ES-I3 (cell line): ENCODE data around the gene PTCSC3.

Source experiments
- H3K36me3 ChIP-seq: 2 replicates; pipeline ENCODE4 v1.6.1; 2013; ENCODE audit warnings: mild to moderate bottlenecking, low read length, control low read depth, moderate library complexity; ENCODE audit not compliant: insufficient read depth
- H3K4me1 ChIP-seq: 2 replicates; pipeline ENCODE4 v1.6.1; 2013; ENCODE audit warnings: mild to moderate bottlenecking, control low read depth, low read length; ENCODE audit not compliant: insufficient read depth
- H3K9ac ChIP-seq: 2 replicates; pipeline ENCODE4 v1.6.1; 2013; ENCODE audit warnings: low read depth, mild to moderate bottlenecking, low read length, moderate library complexity
- H3K9me3 ChIP-seq: 2 replicates; pipeline ENCODE4 v1.6.1; 2013; ENCODE audit warnings: mild to moderate bottlenecking, low read length, moderate library complexity; ENCODE audit not compliant: control insufficient read depth, insufficient read depth

The PTCSC3 gene

GRCh38 chr14:36204461-36205073, 28.0 kb upstream of the PTCSC3 start:
- no peaks in the 10 kb centered on the region for H3K36me3 ChIP-seq
- H3K9me3 ChIP-seq = no peaks in the 10 kb centered on the region
- H3K9ac ChIP-seq = no peak overlapping the region
- no peaks in the 10 kb centered on the region for H3K4me1 ChIP-seq

DNA sequence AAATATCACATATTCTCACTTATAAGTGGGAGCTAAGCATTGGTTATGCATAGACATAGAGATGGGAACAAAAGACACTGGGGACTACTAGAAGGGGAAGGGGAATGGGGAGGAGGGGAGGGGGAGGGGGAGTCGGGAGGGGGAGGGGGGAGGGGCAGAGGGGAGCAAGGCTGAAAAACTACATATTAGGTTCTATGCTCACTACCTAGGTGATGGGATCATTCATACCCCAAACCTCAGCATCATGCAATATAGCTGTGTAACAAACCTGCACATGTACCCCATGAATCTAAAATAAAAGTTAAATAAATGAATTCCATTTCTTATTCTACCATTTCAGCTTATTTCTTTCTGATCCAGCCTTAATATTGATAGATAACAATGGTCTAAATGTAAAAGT, 21.9 kb upstream of the PTCSC3 start:
- Histone ChIP-seq H3K9ac (no peak overlapping the region), H3K36me3 (no peaks in the 10 kb centered on the region), H3K9me3 (no peaks in the 10 kb centered on the region), H3K4me1 (no peaks in the 10 kb centered on the region)

GRCh38 chr14:36194663-36195062, 18.1 kb upstream of the PTCSC3 start:
- Histone ChIP-seq H3K36me3 (no peaks in the 10 kb centered on the region), H3K4me1 (no peaks in the 10 kb centered on the region), H3K9me3 (no peaks in the 10 kb centered on the region), H3K9ac (no peak overlapping the region)

DNA sequence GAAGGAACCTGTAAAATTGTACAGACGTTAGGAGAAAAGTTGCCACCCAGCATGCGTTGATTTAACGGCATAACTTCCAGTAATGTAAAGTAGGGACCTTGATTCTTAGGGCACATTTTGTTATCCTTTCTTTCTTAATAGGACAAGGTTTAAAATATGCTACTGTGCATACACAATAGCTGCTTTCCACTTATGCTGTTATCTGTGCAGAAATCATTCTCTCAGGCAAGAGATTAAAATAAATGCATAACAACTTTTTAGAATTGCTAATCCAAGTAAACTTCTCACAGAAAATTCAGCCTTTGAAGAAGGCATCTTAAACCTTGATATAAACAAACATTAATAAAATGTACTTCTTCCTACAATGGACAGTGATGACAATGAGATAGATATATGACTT, 16.0 kb upstream of the PTCSC3 start:
- no peak overlapping the region for H3K9ac ChIP-seq
- H3K9me3 ChIP-seq = no peaks in the 10 kb centered on the region
- no peaks in the 10 kb centered on the region for H3K4me1 ChIP-seq
- no peaks in the 10 kb centered on the region for H3K36me3 ChIP-seq

- Histone ChIP-seq H3K9ac (no peak overlapping the region), H3K9me3 (no peaks in the 10 kb centered on the region), H3K36me3 (no peaks in the 10 kb centered on the region), H3K4me1 (no peaks in the 10 kb centered on the region)
Observed at GRCh38 chr14:36183402-36183801, 6.9 kb upstream of the PTCSC3 start.

DNA sequence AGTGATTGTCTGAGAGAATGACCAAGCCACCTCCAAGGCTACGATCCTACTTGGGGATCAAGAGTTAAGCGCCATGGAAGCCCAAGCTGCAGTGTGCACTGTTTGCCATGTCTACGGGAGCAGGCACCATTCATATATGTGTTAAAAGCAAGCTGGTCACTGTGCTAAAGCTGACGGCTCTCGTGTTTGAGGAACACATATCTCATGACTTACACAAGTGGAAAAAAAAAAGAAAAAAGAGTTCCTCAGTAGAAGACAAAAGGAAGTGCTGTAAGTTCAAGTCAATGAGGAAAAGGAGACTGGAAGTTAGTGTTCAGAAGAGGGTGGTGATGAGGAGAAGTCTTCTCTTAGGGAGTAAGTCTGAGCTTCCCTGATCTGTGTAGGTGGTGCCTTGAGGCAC, 4.9 kb upstream of the PTCSC3 start:
- Histone ChIP-seq H3K36me3 (no peaks in the 10 kb centered on the region), H3K4me1 (no peaks in the 10 kb centered on the region), H3K9ac (no peak overlapping the region), H3K9me3 (no peaks in the 10 kb centered on the region)

- Histone ChIP-seq H3K36me3 (no peaks in the 10 kb centered on the region), H3K9ac (no peak overlapping the region), H3K9me3 (no peaks in the 10 kb centered on the region), H3K4me1 (no peaks in the 10 kb centered on the region)
Observed at GRCh38 chr14:36177489-36177888, 967 bp upstream of the PTCSC3 start.

- H3K36me3 ChIP-seq = no peaks in the 10 kb centered on the region
- H3K9me3 ChIP-seq = no peaks in the 10 kb centered on the region
- H3K9ac ChIP-seq = no peak overlapping the region
- no peaks in the 10 kb centered on the region for H3K4me1 ChIP-seq
Observed at GRCh38 chr14:36174767-36175424, 1.6 kb downstream of the PTCSC3 start.

GRCh38 chr14:36173161-36173560, 3.4 kb downstream of the PTCSC3 start:
- no peaks in the 10 kb centered on the region for H3K9me3 ChIP-seq
- H3K9ac ChIP-seq = no peak overlapping the region
- H3K4me1 ChIP-seq = no peaks in the 10 kb centered on the region
- H3K36me3 ChIP-seq = no peaks in the 10 kb centered on the region

DNA sequence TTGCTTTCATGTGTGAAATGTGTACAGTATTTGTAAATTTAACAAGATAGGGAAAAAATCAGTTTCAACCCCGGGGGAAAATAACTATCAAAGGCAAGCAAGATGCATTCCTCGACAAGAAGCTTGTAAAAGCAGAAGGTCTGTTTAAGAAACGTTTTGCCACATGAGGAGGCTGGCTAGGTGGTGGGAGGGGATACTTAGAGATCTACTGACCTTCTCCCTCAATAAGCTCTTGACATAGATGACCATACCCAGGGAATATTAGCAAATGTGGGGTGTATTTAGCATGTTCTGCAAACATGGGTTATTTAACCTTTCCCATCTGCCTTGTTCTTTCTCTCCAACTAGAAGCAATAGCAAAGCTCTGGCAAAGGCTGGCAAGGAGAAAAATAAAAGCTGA, 4.9 kb downstream of the PTCSC3 start:
- no peaks in the 10 kb centered on the region for H3K9me3 ChIP-seq
- no peaks in the 10 kb centered on the region for H3K4me1 ChIP-seq
- H3K9ac ChIP-seq = no peak overlapping the region
- H3K36me3 ChIP-seq = no peaks in the 10 kb centered on the region

- Histone ChIP-seq H3K36me3 (no peaks in the 10 kb centered on the region), H3K9me3 (no peaks in the 10 kb centered on the region), H3K9ac (no peak overlapping the region), H3K4me1 (no peaks in the 10 kb centered on the region)
Observed at GRCh38 chr14:36167431-36167830, 9.1 kb downstream of the PTCSC3 start.

- Histone ChIP-seq H3K9ac (no peak overlapping the region), H3K4me1 (no peaks in the 10 kb centered on the region), H3K9me3 (no peaks in the 10 kb centered on the region), H3K36me3 (no peaks in the 10 kb centered on the region)
Observed at GRCh38 chr14:36163451-36163850, 13.1 kb downstream of the PTCSC3 start.

DNA sequence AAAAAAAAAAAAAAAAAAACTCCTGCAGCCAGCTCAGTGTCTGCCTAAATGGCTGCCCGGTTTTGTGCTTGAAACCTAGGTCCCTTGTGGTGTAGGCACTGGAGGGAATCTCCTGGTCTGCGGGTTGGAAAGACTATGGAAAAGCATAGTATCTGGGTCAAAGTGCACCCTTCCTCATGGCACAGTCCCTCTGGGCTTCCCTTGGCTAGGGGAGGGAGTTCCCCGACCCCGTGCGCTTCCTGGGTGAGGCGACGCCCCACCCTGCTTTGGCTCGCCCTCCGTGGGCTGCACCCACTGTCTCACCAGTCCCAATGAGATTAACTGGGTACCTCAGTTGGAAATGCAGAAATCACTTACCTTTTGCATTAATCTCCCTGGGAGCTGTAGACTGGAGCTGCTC, 14.3 kb downstream of the PTCSC3 start:
- no peaks in the 10 kb centered on the region for H3K9me3 ChIP-seq
- no peaks in the 10 kb centered on the region for H3K4me1 ChIP-seq
- H3K36me3 ChIP-seq = no peaks in the 10 kb centered on the region
- H3K9ac ChIP-seq = peak overlapping the region; percentile 52

GRCh38 chr14:36161776-36162175, 14.7 kb downstream of the PTCSC3 start:
- Histone ChIP-seq H3K9ac (peak overlapping the region; percentile 52; the same call in 1 of the 2 replicates), H3K9me3 (no peaks in the 10 kb centered on the region), H3K36me3 (no peaks in the 10 kb centered on the region), H3K4me1 (no peaks in the 10 kb centered on the region)

GRCh38 chr14:36151335-36151734, 25.2 kb downstream of the PTCSC3 start:
- Histone ChIP-seq H3K36me3 (no peaks in the 10 kb centered on the region), H3K4me1 (no peaks in the 10 kb centered on the region), H3K9ac (no peak overlapping the region), H3K9me3 (peaks cover 4% of the 10 kb centered on the region; the same call in 1 of the 2 replicates)
